Stimulated activated CD4-positive, alpha-beta T cell treated with anti-CD3 and anti-CD28 coated beads, TNF-alpha, amount 100 ng/mL, for 1 hour (primary cell): ENCODE measurements around the gene RPGR.

Source experiments
- DNase-seq, 3 donors: peaks; one replicate each; pipeline ENCODE4 v3.0.0-alpha.2; 2020; ENCODE audit warnings: low read depth in 3 of 3, low spot score in 1 of 3

RPGR gene

DNA sequence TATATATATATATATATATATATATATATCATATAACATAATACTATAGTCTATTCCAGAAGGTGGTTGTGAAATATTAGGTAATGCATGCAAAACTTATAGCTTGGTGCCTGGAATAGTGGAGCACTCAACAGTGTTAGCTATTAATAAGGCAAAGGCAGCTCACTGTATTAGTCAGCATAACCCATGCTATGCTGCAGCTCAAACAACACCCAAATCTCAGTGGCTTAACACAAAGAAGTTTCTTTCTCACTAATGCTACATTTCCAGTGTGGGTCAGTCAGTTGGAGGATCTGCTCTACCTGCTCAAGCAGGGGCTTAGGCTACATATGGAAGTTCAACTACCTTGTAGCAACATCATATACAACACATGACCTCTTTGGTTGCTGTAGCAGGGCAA lies 5.2 kb upstream of the RPGR start:
- no peak for DNase-seq

DNA sequence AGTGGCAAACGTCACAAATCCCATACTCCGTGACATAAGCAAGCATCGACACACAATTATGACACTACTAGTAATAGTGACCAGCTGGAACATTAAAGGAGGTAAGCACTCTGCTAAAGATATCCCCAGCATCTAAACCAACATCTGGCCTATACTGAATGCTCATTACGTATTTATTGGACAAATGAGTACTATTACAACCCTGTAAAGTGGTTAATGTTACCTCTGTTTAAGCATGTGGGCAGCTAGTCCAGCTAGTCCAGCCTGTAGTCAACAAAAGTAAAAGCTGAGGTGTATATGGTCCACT lies 419 bp upstream of the RPGR start:
- no peak for DNase-seq

DNA sequence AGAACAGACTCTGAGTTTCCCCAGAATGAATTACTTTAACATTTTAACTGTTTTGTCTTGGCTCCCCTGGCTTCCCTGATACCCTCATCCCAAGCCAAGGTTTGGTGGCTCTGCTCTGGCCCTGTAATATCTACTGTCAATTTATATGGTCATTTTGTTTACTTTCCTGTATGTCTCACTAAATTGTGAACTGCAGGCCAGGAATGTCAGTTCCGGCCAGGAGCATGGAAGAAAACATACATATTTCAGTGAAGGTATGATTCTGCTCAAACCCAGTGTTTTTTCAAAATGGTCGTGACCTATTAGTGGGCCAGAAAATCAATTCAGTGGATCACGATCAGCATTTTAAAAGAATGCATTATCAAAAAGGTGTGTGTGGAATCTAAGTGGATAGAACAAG lies 1.2 kb downstream of the RPGR start:
- DNase-seq, result no peak

- no peak for DNase-seq
These were observed 6.5 kb downstream of the RPGR start for GRCh38 chrX:38320819-38321218.

DNA sequence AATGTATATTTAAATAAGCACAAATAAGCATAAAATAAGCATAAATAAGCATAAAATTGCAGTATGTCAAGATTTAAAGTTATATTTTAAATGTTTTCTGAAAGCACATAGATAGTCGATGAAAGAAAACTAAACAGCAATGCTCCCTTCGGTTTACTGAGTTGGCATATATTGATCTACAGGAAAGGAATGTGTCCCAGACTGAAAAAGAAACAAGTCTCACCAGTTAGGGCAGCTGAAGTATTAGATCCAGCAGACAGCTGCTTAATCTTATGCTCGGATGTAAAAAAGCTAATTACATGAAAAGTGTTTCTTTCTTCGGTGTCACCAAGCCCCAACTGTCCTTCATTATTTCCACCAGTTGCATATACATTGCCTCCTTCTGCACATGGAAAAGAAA lies 8.7 kb downstream of the RPGR start:
- DNase-seq, result no peak

DNA sequence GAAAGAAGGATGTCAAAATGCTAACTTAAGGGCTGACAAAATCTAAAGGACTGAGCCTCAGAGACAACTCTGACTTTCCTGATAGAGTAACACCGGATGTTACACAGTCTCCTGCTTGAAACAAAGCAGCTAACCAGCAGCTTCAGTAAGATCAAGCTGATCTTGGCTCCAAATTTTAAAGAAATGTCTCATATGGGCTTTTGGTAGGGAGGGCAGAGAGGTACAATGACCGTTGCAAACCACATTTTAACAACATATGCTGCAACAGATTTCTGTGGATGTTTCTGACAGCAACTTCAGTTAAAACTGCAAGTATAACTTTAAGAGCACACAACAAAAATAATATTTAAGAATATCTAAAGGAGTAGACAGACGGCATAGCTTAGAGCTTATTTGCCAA lies 9.1 kb downstream of the RPGR start:
- DNase-seq, result no peak

- DNase-seq, result no peak
These were observed 12.1 kb downstream of the RPGR start for GRCh38 chrX:38315186-38315585.

DNA sequence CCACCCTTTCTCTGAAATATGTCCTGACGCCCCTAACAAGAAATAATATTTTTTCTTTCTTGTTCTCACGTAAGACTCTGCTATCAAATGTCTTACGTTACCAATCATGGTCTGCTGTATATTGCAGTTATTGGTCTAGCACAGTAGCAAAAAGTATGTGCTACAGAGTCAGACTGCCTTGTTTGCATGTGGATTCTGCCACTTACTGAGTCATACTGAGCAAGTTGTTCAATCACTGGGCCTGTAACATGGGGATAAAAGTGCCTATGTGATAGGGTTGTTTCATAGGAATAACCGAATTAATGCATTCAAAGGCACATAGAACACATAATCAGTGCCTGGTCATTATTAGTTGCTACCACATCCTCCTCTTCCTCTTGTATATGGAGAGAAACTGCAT lies 14.1 kb downstream of the RPGR start:
- no peak for DNase-seq

- no peak for DNase-seq
These were observed 14.9 kb downstream of the RPGR start for GRCh38 chrX:38312436-38312835.

DNA sequence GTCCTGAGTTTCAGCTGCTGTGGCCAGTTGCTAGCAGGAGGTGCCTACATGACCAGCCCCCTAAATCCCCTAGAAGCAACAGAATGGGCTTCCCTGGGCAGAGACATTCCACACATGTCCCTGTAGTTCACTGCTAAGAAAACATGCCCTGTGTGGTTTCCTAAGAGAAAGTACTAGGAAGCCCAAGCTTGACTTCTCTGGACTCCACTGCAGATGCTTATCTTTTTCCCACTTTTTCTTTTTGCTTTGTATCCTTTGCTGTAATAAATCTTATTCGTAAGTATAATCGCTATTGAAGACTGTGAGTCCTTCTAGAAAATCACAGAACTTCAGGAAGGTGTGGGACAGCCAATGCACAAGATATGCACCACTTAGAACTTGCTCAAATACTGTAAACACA lies 15.6 kb downstream of the RPGR start:
- no peak for DNase-seq

- DNase-seq, result no peak
These were observed 21.3 kb downstream of the RPGR start for GRCh38 chrX:38305971-38306370.

DNA sequence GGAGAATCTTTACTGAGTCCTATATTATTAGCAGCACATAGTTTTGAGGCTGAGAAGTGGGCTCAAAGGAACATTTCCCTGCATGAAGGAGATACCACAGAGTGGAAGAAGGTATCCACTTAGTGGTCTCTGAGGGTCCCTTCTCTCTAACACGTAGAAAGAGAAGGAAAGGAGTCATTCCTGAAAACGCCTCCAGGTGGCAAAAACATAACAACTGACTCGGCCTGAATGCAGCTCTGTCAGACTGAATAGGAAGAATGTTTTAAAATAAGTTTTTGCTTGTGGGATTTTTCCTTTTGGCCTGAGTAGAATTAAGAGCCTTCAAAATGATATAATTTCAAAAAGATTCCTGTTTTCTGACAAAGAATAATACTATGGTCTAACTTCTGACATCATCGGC lies 23.3 kb downstream of the RPGR start:
- DNase-seq, result no peak

GRCh38 chrX:38293741-38294140 lies 33.6 kb downstream of the RPGR start:
- DNase-seq, result no peak

GRCh38 chrX:38287674-38288073 lies 39.6 kb downstream of the RPGR start:
- no peak for DNase-seq

- no peak for DNase-seq
These were observed 41.7 kb downstream of the RPGR start for GRCh38 chrX:38285649-38286048.

DNA sequence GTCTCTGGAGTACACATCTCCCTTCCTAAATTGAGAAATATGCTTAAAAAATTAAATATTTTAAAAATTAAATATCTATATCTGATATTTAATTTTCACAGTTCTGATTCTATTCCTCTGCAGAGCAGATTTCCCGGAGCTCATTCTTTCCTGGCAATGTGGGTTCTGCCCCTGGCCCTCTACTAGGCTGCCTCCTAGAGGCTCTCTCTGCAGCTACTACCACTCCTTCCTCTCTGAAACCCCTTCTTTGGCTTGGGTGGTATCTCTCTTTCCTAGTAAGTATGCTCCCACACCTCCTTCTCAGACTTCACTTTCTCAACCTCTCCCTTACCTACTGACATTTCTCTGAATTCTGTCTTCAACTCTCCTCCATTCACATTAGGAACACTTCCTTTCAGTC lies 45.3 kb downstream of the RPGR start:
- no peak for DNase-seq

- no peak for DNase-seq
These were observed 48.1 kb downstream of the RPGR start for GRCh38 chrX:38279188-38279587.

DNA sequence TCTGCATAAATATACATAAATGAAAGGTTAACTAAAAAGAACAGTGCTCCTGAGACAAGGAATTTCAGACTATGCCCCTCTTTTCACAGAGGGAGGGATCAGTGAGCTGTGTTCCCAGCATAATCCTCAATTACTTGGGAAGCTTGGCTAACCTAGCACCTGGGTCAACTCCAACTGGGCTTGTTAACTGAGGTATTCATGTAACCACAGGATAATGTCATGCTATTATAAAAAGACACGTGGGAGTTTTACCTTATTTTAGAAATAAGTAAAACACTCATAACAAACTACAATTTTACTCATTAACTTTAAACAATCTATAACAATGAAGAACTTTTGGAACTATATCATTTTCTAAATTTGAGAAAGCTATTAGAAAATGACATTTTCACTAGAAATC lies 48.6 kb downstream of the RPGR start:
- DNase-seq, result no peak

DNA sequence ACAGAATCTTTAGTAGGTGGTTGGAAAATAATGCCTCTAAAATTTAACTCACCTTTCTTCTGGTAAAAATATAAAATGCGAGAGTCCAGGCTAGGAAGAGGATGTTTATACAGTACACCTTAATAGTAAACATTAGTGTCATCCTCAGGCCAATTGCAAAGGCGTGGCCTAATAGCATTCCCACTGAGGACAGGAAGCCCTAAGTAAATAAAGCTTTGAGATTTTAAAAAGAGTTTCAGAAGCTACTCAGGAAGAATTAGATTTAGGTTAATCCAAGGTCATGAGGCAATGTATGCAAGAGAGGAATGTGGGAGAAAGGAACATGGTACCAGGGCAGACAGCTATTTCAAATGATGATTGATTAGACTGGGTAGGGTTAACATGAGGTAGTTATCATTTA lies 49.5 kb downstream of the RPGR start:
- no peak for DNase-seq

GRCh38 chrX:38277136-38277535 lies 50.2 kb downstream of the RPGR start:
- no peak for DNase-seq

DNA sequence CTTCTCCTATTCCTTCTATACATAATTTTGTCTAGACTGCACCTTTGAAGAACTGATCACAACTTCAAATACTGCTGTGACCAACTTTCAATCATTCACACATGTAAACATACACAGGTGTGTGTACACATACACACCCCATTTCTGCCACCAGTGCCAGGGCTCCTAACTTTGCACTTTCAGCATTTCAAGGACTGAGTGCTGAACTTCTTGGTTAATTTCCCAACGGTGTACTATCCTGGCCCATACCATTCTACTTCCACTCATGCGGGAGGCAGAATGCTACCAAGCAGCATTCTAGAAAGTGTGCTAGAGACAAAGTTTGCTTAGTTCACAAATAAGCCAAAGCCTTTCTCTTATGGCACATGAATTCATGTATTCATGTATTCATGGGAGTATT lies 51.2 kb downstream of the RPGR start:
- DNase-seq, result no peak

DNA sequence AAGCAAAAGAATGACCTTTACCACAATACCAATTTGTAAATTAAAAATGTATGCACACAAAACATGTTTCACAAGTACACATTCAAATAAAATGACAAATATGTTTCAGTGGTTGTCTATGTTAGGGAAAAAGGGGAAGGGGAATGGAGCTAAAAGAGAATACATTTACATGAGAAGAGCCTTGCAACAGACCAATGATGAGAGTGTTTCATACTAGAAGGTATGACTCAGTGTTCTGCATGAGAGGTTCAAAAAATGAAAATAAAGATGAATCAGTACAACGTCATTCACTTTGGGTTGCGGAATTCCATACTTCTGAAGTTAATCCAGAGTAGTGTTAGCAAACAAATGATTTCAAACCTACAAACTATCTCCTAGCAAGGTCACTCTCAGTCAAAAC lies 51.7 kb downstream of the RPGR start:
- DNase-seq, result no peak

- DNase-seq, result no peak
These were observed 53.9 kb downstream of the RPGR start for GRCh38 chrX:38273453-38273852.

DNA sequence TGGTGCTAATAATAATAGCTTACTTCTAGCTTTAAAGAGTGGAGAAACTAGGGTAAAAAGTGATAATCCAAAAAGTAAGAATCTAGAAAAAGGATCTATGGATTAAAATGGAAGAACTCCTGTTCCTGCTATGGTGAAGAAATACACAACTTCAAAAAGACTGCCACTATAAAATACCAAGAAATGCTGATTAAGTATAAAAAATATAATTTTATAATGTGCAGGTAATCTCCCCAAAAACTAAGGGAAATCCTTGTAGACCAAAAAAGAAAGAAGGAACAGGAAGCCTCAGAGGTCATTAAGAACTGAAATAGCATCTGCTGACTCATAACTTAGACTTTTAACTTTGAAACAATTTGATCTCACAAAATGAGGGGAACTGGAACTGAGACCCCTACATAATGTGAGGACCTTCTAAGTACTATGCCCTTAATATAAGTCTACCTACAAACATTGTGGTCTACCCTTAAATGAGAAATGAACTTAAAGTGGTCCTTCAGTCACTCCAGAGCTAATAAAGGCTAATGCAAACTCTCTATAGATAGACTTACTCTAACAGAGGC lies 56.1 kb downstream of the RPGR start:
- no peak for DNase-seq
